OCI-LY7 (cell line): ENCODE data around the gene HRAS.

Experiments used
- EZH2phosphoT487 ChIP-seq: fragments of 200-600 bp; sonication (generic); IDR thresholded peaks from 2 replicates; pipeline ENCODE4 v1.6.1; 2018; ENCODE audit warnings: low read depth, borderline replicate concordance, mild to moderate bottlenecking, mixed run types, antibody characterized with exemption, low read length, moderate library complexity, mixed read lengths
- TF ChIP-seq, protein P1 (sequence below): fragments of 200-600 bp; sonication (generic); conservative IDR thresholded peaks from 2 replicates; pipeline ENCODE4 v1.5.1; 2014; ENCODE audit warnings: mild to moderate bottlenecking, antibody characterized with exemption, low read length, moderate library complexity, mixed read lengths

DNA sequence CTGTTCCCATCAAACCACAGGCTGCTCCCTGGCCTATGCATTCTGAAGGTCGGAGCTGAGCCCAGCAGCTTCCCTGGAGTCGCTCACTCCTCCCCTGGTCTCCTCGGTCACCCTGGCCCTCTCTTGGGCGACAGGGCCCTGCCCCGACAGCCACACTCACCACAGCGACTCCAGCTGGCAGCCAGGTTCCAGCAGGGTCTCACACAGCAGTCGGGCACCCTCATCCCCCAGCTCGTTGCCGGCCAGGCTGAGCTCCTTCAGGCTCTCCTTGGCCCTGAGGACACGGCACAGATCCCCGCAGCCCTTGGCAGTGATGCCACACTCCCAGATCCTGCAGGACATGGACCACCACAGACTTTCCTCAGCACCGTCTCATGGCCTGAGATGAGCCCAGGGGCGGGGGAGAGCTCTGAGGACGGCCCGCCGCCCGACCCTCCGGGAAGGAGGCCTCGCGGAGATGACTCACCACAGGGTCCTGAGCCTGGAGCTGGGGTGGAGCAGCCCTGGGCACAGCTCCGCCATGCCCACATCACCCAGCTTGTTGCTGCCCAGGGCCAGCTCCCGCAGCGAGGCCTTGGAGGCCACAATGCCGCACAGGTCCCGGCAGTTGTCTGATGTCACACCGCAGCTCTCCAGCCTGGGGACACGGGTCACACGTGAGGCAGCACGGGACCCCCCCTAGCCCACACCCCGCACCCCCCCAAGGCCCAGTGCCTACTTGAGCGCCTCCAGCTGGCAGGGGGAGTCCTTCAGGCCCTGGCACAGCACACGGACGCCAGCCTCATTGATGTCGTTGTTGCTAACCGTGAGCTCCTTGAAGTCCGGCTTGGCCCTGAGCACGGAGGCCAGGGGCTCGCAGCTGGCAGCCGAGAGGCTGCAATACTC, 36.8 kb downstream of the HRAS start:
- TF ChIP-seq, protein P1, sequence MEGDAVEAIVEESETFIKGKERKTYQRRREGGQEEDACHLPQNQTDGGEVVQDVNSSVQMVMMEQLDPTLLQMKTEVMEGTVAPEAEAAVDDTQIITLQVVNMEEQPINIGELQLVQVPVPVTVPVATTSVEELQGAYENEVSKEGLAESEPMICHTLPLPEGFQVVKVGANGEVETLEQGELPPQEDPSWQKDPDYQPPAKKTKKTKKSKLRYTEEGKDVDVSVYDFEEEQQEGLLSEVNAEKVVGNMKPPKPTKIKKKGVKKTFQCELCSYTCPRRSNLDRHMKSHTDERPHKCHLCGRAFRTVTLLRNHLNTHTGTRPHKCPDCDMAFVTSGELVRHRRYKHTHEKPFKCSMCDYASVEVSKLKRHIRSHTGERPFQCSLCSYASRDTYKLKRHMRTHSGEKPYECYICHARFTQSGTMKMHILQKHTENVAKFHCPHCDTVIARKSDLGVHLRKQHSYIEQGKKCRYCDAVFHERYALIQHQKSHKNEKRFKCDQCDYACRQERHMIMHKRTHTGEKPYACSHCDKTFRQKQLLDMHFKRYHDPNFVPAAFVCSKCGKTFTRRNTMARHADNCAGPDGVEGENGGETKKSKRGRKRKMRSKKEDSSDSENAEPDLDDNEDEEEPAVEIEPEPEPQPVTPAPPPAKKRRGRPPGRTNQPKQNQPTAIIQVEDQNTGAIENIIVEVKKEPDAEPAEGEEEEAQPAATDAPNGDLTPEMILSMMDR, result no peak
- no peak for TF ChIP-seq EZH2phosphoT487
